K562 (cell line): Measurements from ENCODE around the gene RPL22. TPM values are rescaled to one million over a fixed set of nuclear protein-coding genes. Genes with fewer than 3 reads are reported as not detected.
A peak's percentile ranks its signal among the peaks of the same experiment; 100 is the strongest.

Source experiments
- CREB3L1 ChIP-seq: fragments of 450-650 bp; IDR thresholded peaks from 2 replicates; pipeline ENCODE4 v1.6.1; 2014; ENCODE audit warnings: low read depth, mild to moderate bottlenecking, moderate library complexity, borderline replicate concordance
- FOS ChIP-seq: IDR thresholded peaks from 3 replicates; pipeline ENCODE4 v1.6.1; 2011; ENCODE audit not compliant: insufficient read length; ENCODE audit errors: extremely low read depth
- TARDBP ChIP-seq: fragments of 450-650 bp; IDR thresholded peaks from 2 replicates; pipeline ENCODE4 v1.6.1; 2016
- polyA plus RNA-seq, 8 experiments: library from polyadenylated mRNA; depleted of rRNA in 4 of 8; stranded (reverse) in 5 of 8; unstranded in 3 of 8; fragments of >200 nt; fragmentation: Nextera tagmentation in 2 of 8; fragmentation: Illumina TruSeq in 1 of 8; extraction: Ambion mirVana in 2 of 8; extraction: Trizol in 1 of 8; gene quantifications; 2 replicates each; pipeline versions ENCODE4 v1.2.1 to v1.2.3, GENCODE V29; 2011 to 2014; ENCODE audit warnings: inconsistent platforms in 1 of 8, missing spikeins in 1 of 8
- total RNA-seq, 7 experiments: library from RNA; depleted of rRNA in 6 of 7; stranded (reverse); fragments of >200 nt in 6 of 7; fragmentation: Illumina TruSeq in 2 of 7; extraction: Trizol in 2 of 7; gene quantifications; 2 replicates each; pipeline versions ENCODE4 v1.2.1 to v1.2.3, GENCODE V29; 2011 to 2021; ENCODE audit warnings: low replicate concordance in 1 of 7
- TF ChIP-seq, protein P1 (sequence below), 2 experiments: fragments of 450-650 bp; formaldehyde crosslinking in 1 of 2; IDR thresholded peaks; 2 replicates each; pipeline versions ENCODE4 v1.4.0 to v1.6.1; 2014 to 2020; ENCODE audit warnings: mild to moderate bottlenecking in 2 of 2, borderline replicate concordance in 1 of 2, low read depth in 1 of 2
- TF ChIP-seq, protein P2 (sequence below): sonication (generic); formaldehyde crosslinking; IDR thresholded peaks from 2 replicates; pipeline ENCODE4 v1.9.0; 2022; ENCODE audit warnings: mild to moderate bottlenecking, missing genetic modification reagents

Gene RPL22
- total and polyA plus RNA-seq, 9 of the 15 experiments (the other 6 are each of a cell fraction or from before 2014, with no cell fraction given), result 467 to 1,165 (median 607) TPM

DNA sequence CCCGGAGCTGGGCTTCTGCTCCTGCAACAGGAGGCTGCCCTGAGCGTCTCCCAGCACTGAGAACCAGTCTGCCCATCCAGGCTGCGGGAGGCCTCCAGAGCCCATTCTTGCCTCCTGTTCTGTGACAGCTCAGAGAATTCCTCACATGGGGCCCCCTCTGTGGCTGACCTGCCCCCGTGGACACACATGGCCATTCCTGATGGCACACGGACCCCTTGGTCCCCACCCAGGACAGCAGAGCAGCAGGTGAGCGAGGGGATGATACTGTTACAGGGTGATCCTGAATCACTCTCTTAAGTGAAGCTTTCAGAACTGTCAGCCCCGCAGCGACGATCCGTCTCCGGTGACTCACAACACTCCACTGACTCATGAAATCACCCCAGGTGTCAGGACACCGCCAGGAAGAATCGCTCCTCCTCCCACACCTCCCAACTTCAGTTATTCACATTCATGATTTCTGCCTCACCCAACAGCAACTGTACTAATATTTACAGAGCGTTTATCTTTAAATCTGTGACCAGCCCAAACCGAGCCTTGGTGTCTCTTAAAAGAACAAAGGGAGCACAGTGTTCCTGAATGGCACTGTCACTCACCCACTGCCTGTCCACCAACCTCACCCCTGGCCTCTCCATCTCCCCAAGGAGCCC is 41.7 kb downstream of the RPL22 start (continued):
- TF ChIP-seq, protein P1, sequence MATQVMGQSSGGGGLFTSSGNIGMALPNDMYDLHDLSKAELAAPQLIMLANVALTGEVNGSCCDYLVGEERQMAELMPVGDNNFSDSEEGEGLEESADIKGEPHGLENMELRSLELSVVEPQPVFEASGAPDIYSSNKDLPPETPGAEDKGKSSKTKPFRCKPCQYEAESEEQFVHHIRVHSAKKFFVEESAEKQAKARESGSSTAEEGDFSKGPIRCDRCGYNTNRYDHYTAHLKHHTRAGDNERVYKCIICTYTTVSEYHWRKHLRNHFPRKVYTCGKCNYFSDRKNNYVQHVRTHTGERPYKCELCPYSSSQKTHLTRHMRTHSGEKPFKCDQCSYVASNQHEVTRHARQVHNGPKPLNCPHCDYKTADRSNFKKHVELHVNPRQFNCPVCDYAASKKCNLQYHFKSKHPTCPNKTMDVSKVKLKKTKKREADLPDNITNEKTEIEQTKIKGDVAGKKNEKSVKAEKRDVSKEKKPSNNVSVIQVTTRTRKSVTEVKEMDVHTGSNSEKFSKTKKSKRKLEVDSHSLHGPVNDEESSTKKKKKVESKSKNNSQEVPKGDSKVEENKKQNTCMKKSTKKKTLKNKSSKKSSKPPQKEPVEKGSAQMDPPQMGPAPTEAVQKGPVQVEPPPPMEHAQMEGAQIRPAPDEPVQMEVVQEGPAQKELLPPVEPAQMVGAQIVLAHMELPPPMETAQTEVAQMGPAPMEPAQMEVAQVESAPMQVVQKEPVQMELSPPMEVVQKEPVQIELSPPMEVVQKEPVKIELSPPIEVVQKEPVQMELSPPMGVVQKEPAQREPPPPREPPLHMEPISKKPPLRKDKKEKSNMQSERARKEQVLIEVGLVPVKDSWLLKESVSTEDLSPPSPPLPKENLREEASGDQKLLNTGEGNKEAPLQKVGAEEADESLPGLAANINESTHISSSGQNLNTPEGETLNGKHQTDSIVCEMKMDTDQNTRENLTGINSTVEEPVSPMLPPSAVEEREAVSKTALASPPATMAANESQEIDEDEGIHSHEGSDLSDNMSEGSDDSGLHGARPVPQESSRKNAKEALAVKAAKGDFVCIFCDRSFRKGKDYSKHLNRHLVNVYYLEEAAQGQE (IDR thresholded peaks at IDR 0.05; ENCODE audit: borderline replicate concordance), result peak; percentile 2; the same call in 1 of the 2 replicates
- TF ChIP-seq, protein P1 (CRISPR knock-in tag; IDR thresholded peaks at IDR 0.05; ENCODE audit: low read depth), result no peak
- no peak for TF ChIP-seq CREB3L1
- peak; percentile 22 for TF ChIP-seq FOS
- no peak for TF ChIP-seq TARDBP
- TF ChIP-seq, protein P2, sequence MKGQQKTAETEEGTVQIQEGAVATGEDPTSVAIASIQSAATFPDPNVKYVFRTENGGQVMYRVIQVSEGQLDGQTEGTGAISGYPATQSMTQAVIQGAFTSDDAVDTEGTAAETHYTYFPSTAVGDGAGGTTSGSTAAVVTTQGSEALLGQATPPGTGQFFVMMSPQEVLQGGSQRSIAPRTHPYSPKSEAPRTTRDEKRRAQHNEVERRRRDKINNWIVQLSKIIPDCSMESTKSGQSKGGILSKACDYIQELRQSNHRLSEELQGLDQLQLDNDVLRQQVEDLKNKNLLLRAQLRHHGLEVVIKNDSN (CRISPR knock-in tag), result no peak
- TF ChIP-seq, all 486 proteins: peak for 20
